H9 (cell line): ENCODE measurements around the gene RNF113B. TPM values are rescaled to one million over a fixed set of nuclear protein-coding genes. Genes with fewer than 3 reads are reported as not detected.

Experiments
- DNase-seq: peaks from one replicate; pipeline ENCODE4 v3.0.0-alpha.2; 2017
- H2AFZ ChIP-seq: one replicate; pipeline ENCODE4 v1.6.1; 2013; ENCODE audit warnings: mild to moderate bottlenecking, low read length, control low read depth, moderate library complexity
- H2AK5ac ChIP-seq: 2 replicates; pipeline ENCODE4 v1.6.1; 2013; ENCODE audit warnings: low read length, control low read depth, mixed read lengths; ENCODE audit not compliant: insufficient read length
- H2BK120ac ChIP-seq: one replicate; pipeline ENCODE4 v1.6.1; 2013; ENCODE audit warnings: low read depth, mild to moderate bottlenecking, low read length, control low read depth, inconsistent platforms; ENCODE audit not compliant: poor library complexity, severe bottlenecking
- H2BK12ac ChIP-seq: 2 replicates; pipeline ENCODE4 v1.6.1; 2013; ENCODE audit warnings: low read length, control low read depth, mixed read lengths, low read depth; ENCODE audit not compliant: insufficient read length
- H2BK15ac ChIP-seq: 2 replicates; pipeline ENCODE4 v1.6.1; 2013; ENCODE audit warnings: low read depth, low read length, control low read depth
- H2BK20ac ChIP-seq: one replicate; pipeline ENCODE4 v1.6.1; 2013; ENCODE audit warnings: low read depth, mild to moderate bottlenecking, low read length, control low read depth, inconsistent platforms; ENCODE audit not compliant: poor library complexity, severe bottlenecking
- H2BK5ac ChIP-seq: 2 replicates; pipeline ENCODE4 v1.6.1; 2013; ENCODE audit warnings: low read length, control low read depth, mixed read lengths; ENCODE audit not compliant: insufficient read length
- H3K14ac ChIP-seq: 2 replicates; pipeline ENCODE4 v1.6.1; 2013; ENCODE audit warnings: low read length, control low read depth; ENCODE audit not compliant: insufficient read depth
- H3K18ac ChIP-seq: 2 replicates; pipeline ENCODE4 v1.6.1; 2013; ENCODE audit warnings: low read depth, mild to moderate bottlenecking, mixed read lengths, low read length, control low read depth; ENCODE audit not compliant: insufficient read length
- H3K23ac ChIP-seq: 2 replicates; pipeline ENCODE4 v1.6.1; 2013; ENCODE audit warnings: low read length, control low read depth, mixed read lengths, low read depth; ENCODE audit not compliant: insufficient read length
- H3K23me2 ChIP-seq: 2 replicates; pipeline ENCODE4 v1.6.1; 2013; ENCODE audit warnings: low read depth, mild to moderate bottlenecking, mixed read lengths, low read length, control low read depth; ENCODE audit not compliant: insufficient read length, poor library complexity, severe bottlenecking
- H3K27ac ChIP-seq: 2 replicates; pipeline ENCODE4 v1.5.1; 2013; ENCODE audit warnings: low read length, control low read depth, mixed read lengths, low read depth; ENCODE audit not compliant: insufficient read length
- H3K27me3 ChIP-seq: 2 replicates; pipeline ENCODE4 v1.6.1; 2013; ENCODE audit warnings: low read length, control low read depth, inconsistent platforms; ENCODE audit not compliant: insufficient read depth
- H3K4ac ChIP-seq: 2 replicates; pipeline ENCODE4 v1.6.1; 2013; ENCODE audit warnings: low read depth, mild to moderate bottlenecking, control low read depth, inconsistent platforms, low read length, moderate library complexity
- H3K4me1 ChIP-seq: 2 replicates; pipeline ENCODE4 v1.6.1; 2013; ENCODE audit warnings: low read length, control low read depth, inconsistent platforms; ENCODE audit not compliant: insufficient read depth
- H3K4me2 ChIP-seq: 2 replicates; pipeline ENCODE4 v1.6.1; 2013; ENCODE audit warnings: low read length, control low read depth, mixed read lengths; ENCODE audit not compliant: insufficient read length, insufficient read depth
- H3K56ac ChIP-seq: 2 replicates; pipeline ENCODE4 v1.6.1; 2013; ENCODE audit warnings: low read depth, mild to moderate bottlenecking, mixed read lengths, low read length, control low read depth; ENCODE audit not compliant: insufficient read length
- H3K79me1 ChIP-seq: 2 replicates; pipeline ENCODE4 v1.6.1; 2013; ENCODE audit warnings: low read depth, mild to moderate bottlenecking, moderate library complexity, low read length, control low read depth, inconsistent platforms; ENCODE audit not compliant: insufficient read depth, poor library complexity, severe bottlenecking
- H3K79me2 ChIP-seq: 2 replicates; pipeline ENCODE4 v1.6.1; 2013; ENCODE audit warnings: low read length, control low read depth, inconsistent platforms; ENCODE audit not compliant: insufficient read depth
- H3K9ac ChIP-seq: 2 replicates; pipeline ENCODE4 v1.6.1; 2013; ENCODE audit warnings: low read length, control low read depth, mixed read lengths; ENCODE audit not compliant: insufficient read length; ENCODE audit errors: extremely low read depth
- H3K9me3 ChIP-seq: one replicate; pipeline ENCODE4 v1.6.1; 2013; ENCODE audit warnings: low read depth, low read length, inconsistent platforms; ENCODE audit not compliant: control insufficient read depth
- H3T11ph ChIP-seq: one replicate; pipeline ENCODE4 v1.6.1; 2013; ENCODE audit warnings: mild to moderate bottlenecking, low read length, control low read depth, inconsistent platforms
- H4K20me1 ChIP-seq: one replicate; pipeline ENCODE4 v1.6.1; 2013; ENCODE audit not compliant: control insufficient read depth, insufficient read length, insufficient read depth
- H4K5ac ChIP-seq: 2 replicates; pipeline ENCODE4 v1.6.1; 2013; ENCODE audit warnings: low read depth, mild to moderate bottlenecking, mixed read lengths, low read length, control low read depth; ENCODE audit not compliant: insufficient read length
- H4K8ac ChIP-seq: replicated peaks from 2 replicates; pipeline ENCODE4 v1.6.1; 2013; ENCODE audit warnings: low read length, control low read depth, mixed read lengths, low read depth; ENCODE audit not compliant: insufficient read length
- H4K91ac ChIP-seq: 2 replicates; pipeline ENCODE4 v1.6.1; 2013; ENCODE audit warnings: low read depth, mild to moderate bottlenecking, moderate library complexity, mixed read lengths, low read length, control low read depth; ENCODE audit not compliant: insufficient read length
- H3K27ac Mint-ChIP-seq, 3 experiments: 2 replicates in 2 of 3; 3 replicates in 1 of 3; pipeline ENCODE4 v1.8.0; 2020 to 2021; ENCODE audit warnings: mixed read lengths in 3 of 3, mild to moderate bottlenecking in 1 of 3, moderate library complexity in 1 of 3
- H3K27me3 Mint-ChIP-seq: 2 replicates; pipeline ENCODE4 v1.8.0; 2021; ENCODE audit warnings: low read depth, mild to moderate bottlenecking, moderate library complexity, mixed read lengths
- H3K36me3 Mint-ChIP-seq, 3 experiments: 2 replicates in 2 of 3; 3 replicates in 1 of 3; pipeline ENCODE4 v1.8.0; 2020 to 2021; ENCODE audit warnings: low read depth in 3 of 3, mixed read lengths in 3 of 3; ENCODE audit not compliant: insufficient read depth in 1 of 3
- H3K4me1 Mint-ChIP-seq, 2 experiments: 2 replicates each; pipeline ENCODE4 v1.8.0; 2020; ENCODE audit warnings: mixed read lengths in 2 of 2
- H3K4me3 Mint-ChIP-seq, 2 experiments: 2 replicates in 1 of 2; 3 replicates in 1 of 2; pipeline ENCODE4 v1.8.0; 2020 to 2021; ENCODE audit warnings: mild to moderate bottlenecking in 2 of 2, mixed read lengths in 2 of 2, moderate library complexity in 1 of 2
- H3K9me3 Mint-ChIP-seq, 2 experiments: 2 replicates in 1 of 2; 3 replicates in 1 of 2; pipeline ENCODE4 v1.8.0; 2020; ENCODE audit warnings: mild to moderate bottlenecking in 2 of 2, mixed read lengths in 2 of 2, moderate library complexity in 1 of 2
- CTCF ChIP-seq: fragments of 200-600 bp; sonication (generic); conservative IDR thresholded peaks from 3 replicates; pipeline ENCODE4 v1.8.0; 2021; ENCODE audit warnings: antibody characterized with exemption, mild to moderate bottlenecking
- WGBS: extraction: QIAGEN DNeasy Blood & Tissue Kit; methylation state at CpG from one replicate; pipeline ENCODE4 v1.1.7; 2013; ENCODE audit warnings: missing lambda C conversion rate, low lambda C conversion rate, mixed read lengths; ENCODE audit not compliant: insufficient read length; ENCODE audit errors: extremely low coverage; 5-methylcytosine and 5-hydroxymethylcytosine counted together
- total RNA-seq: library from RNA; stranded (reverse); gene quantifications from 2 replicates; pipeline ENCODE4 v1.2.1, GENCODE V29; 2021

Gene RNF113B
- total RNA-seq, 1 experiment from 2014 or later, result not detected

GRCh38 chr13:98141091-98141490 lies 36.0 kb downstream of the RNF113B start:
- H2BK120ac ChIP-seq, result no peak overlapping the region
- no peak overlapping the region for H3K4ac ChIP-seq
- no peak overlapping the region for H4K8ac ChIP-seq
- no peak overlapping the region for H2BK12ac ChIP-seq
- H2BK15ac ChIP-seq, result no peak overlapping the region
- H3K27ac ChIP-seq, result no peak overlapping the region
- Mint-ChIP-seq H3K36me3 (peaks cover 0 to 1% (median 0%) of the 10 kb centered on the region in 3 experiments; a peak in 1 of 7 replicates), H3K4me1 (peaks cover 30% of the 10 kb centered on the region in 2 experiments), H3K27me3 (peaks cover 25% of the 10 kb centered on the region), H3K9me3 (0 out of 5 replicates have a peak, but pooled peaks cover 0 to 2% of the 10 kb centered on the region in 2 experiments), H3K4me3 (peak overlapping the region in 1 of 2 experiments; percentile 85; a peak in 1 of 5 replicates), H3K27ac (no peak overlapping the region)
- no peak overlapping the region for H3K9ac ChIP-seq
- peaks cover 7% of the 10 kb centered on the region; the same call in 1 of the 2 replicates for H3K4me1 ChIP-seq
- no peak overlapping the region for H4K5ac ChIP-seq
- DNase-seq, result no peak
- no peaks in the 10 kb centered on the region; the same call in 1 of the 2 replicates for H3K27me3 ChIP-seq
- no peak overlapping the region for H2BK20ac ChIP-seq
- no peak overlapping the region for H2AK5ac ChIP-seq
- no CpG with 5 or more reads among the region's 7 CpGs for WGBS
- no peak overlapping the region for H3T11ph ChIP-seq
- H3K79me2 ChIP-seq, result peaks cover 4% of the 10 kb centered on the region; the same call in 1 of the 2 replicates
- no peak overlapping the region for H4K91ac ChIP-seq
- H3K56ac ChIP-seq, result no peak overlapping the region
- H3K9me3 ChIP-seq, result no peaks in the 10 kb centered on the region
- H2AFZ ChIP-seq, result no peak overlapping the region
- H3K14ac ChIP-seq, result no peak overlapping the region
- H3K18ac ChIP-seq, result no peak overlapping the region
- no peaks in the 10 kb centered on the region for H4K20me1 ChIP-seq
- H3K23ac ChIP-seq, result no peak overlapping the region
- TF ChIP-seq CTCF, result no peak
- peaks cover 16% of the 10 kb centered on the region for H3K23me2 ChIP-seq
- no peak overlapping the region for H3K4me2 ChIP-seq
- H2BK5ac ChIP-seq, result no peak overlapping the region
- no peaks in the 10 kb centered on the region for H3K79me1 ChIP-seq
